ENCODE data around the gene IFT81. TPM values are rescaled to one million over a fixed set of nuclear protein-coding genes. Genes with fewer than 3 reads are reported as not detected.

IFT81 gene
- total RNA-seq, 4 donors from 2014 or later = 6.8 to 12.6 (median 9.7) TPM

GRCh38 chr12:110233212-110233903 lies 109.2 kb downstream of the IFT81 start:
- no peak for DNase-seq (ENCODE audit: low spot score in 2 of 2)
- intact Hi-C loops (cut with DNase I; ENCODE audit: low total_unique reads) = no loop called here
- 85 to 86% methylated on average over 6 of the region's 6 CpGs for WGBS, 2 donors
- no peak for TF ChIP-seq POLR2A (IDR thresholded peaks at IDR 0.05)
- TF ChIP-seq, protein P1, sequence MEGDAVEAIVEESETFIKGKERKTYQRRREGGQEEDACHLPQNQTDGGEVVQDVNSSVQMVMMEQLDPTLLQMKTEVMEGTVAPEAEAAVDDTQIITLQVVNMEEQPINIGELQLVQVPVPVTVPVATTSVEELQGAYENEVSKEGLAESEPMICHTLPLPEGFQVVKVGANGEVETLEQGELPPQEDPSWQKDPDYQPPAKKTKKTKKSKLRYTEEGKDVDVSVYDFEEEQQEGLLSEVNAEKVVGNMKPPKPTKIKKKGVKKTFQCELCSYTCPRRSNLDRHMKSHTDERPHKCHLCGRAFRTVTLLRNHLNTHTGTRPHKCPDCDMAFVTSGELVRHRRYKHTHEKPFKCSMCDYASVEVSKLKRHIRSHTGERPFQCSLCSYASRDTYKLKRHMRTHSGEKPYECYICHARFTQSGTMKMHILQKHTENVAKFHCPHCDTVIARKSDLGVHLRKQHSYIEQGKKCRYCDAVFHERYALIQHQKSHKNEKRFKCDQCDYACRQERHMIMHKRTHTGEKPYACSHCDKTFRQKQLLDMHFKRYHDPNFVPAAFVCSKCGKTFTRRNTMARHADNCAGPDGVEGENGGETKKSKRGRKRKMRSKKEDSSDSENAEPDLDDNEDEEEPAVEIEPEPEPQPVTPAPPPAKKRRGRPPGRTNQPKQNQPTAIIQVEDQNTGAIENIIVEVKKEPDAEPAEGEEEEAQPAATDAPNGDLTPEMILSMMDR (IDR thresholded peaks at IDR 0.05) = no peak
- no peak overlapping the region for H3K4me3 ChIP-seq (ENCODE audit: low read depth, poor library complexity, severe bottlenecking)

- intact Hi-C loops (cut with DNase I; ENCODE audit: low total_unique reads) = no loop called here
- 14 to 23% methylated on average over 2 of the region's 2 CpGs for WGBS, 2 donors
Measured at GRCh38 chr12:110234331-110234751, 110.2 kb downstream of the IFT81 start.

GRCh38 chr12:110234755-110235154 lies 110.6 kb downstream of the IFT81 start:
- no peak for DNase-seq (ENCODE audit: low spot score in 2 of 2)
- TF ChIP-seq, protein P1 (IDR thresholded peaks at IDR 0.05) = no peak
- no peak for TF ChIP-seq POLR2A (IDR thresholded peaks at IDR 0.05)
- no peak overlapping the region for H3K4me3 ChIP-seq (ENCODE audit: low read depth, poor library complexity, severe bottlenecking)
- WGBS, 2 donors = 12 to 19% methylated on average over 3 of the region's 3 CpGs
- intact Hi-C loops (cut with DNase I; ENCODE audit: low total_unique reads) = no loop called here

More at GRCh38 chr12:110234331-110234751, 110.2 kb downstream of the IFT81 start:
- no peak overlapping the region for H3K4me3 ChIP-seq (ENCODE audit: low read depth, poor library complexity, severe bottlenecking)
- TF ChIP-seq, protein P1 (IDR thresholded peaks at IDR 0.05) = no peak
- no peak for DNase-seq (ENCODE audit: low spot score in 2 of 2)

DNA sequence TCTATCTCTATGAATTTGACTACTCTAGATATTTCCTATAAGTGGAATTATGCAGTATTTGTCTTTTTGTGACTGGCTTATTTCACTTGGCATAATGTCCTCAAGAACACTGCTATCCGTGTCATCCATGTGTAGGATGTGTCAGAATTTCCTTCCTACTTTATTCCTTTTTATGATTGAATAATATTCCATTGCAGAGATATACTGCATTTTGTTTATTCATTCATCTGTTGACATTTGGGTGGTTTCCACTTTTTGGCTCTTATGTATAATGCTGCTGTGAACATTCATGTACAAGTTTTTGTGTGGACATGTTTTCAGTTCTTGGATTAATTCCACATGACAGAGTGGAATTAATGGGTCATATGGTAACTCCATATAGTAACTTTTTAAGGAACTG lies 111.2 kb downstream of the IFT81 start:
- intact Hi-C loops (cut with DNase I; ENCODE audit: low total_unique reads) = no loop called here
- H3K4me3 ChIP-seq (ENCODE audit: low read depth, poor library complexity, severe bottlenecking) = no peak overlapping the region
- no peak for TF ChIP-seq POLR2A (IDR thresholded peaks at IDR 0.05)
- TF ChIP-seq, protein P1 (IDR thresholded peaks at IDR 0.05) = no peak
- DNase-seq (ENCODE audit: low spot score in 2 of 2) = no peak
- WGBS, 2 donors = 46 to 57% methylated on average over 1 of the region's 1 CpG

- 95 to 96% methylated on average over 5 of the region's 5 CpGs for WGBS, 2 donors
- no peak for TF ChIP-seq POLR2A (IDR thresholded peaks at IDR 0.05)
- TF ChIP-seq, protein P1 (IDR thresholded peaks at IDR 0.05) = no peak
- H3K4me3 ChIP-seq (ENCODE audit: low read depth, poor library complexity, severe bottlenecking) = no peak overlapping the region
- intact Hi-C loops (cut with DNase I; ENCODE audit: low total_unique reads) = no loop called here
- DNase-seq (ENCODE audit: low spot score in 2 of 2) = no peak
Measured at GRCh38 chr12:110243227-110243626, 119.1 kb downstream of the IFT81 start.

- intact Hi-C loops (cut with DNase I; ENCODE audit: low total_unique reads) = no loop called here
- H3K4me3 ChIP-seq (ENCODE audit: low read depth, poor library complexity, severe bottlenecking) = no peak overlapping the region
- DNase-seq (ENCODE audit: low spot score in 2 of 2) = peak in 1 of 2 donors; percentile 56
- no peak for TF ChIP-seq POLR2A (IDR thresholded peaks at IDR 0.05)
- TF ChIP-seq, protein P1 (IDR thresholded peaks at IDR 0.05) = no peak
- 91 to 95% methylated on average over 12 of the region's 12 CpGs for WGBS, 2 donors
Measured at GRCh38 chr12:110244372-110244771, 120.2 kb downstream of the IFT81 start.
